PFSK-1 (cell line): ENCODE results near the gene ECSCR.

Source experiments
- FOXP2 ChIP-seq: optimal IDR thresholded peaks from 2 replicates; pipeline ENCODE3; 2011; ENCODE audit warnings: borderline replicate concordance, control low read depth, inconsistent platforms; ENCODE audit not compliant: insufficient read depth; ENCODE audit errors: extremely low read length, extremely low read depth
- POLR2AphosphoS5 ChIP-seq: IDR thresholded peaks from 2 replicates; pipeline ENCODE4 v1.6.1; 2012; ENCODE audit warnings: low read depth, mild to moderate bottlenecking, control low read depth, low read length, moderate library complexity
- SIN3A ChIP-seq: IDR thresholded peaks from 2 replicates; pipeline ENCODE4 v1.6.1; 2012; ENCODE audit warnings: mild to moderate bottlenecking, low read length, moderate library complexity, borderline replicate concordance; ENCODE audit not compliant: insufficient read depth
- TAF1 ChIP-seq: IDR thresholded peaks from 2 replicates; pipeline ENCODE4 v1.6.1; 2012; ENCODE audit warnings: low read length, control low read depth, borderline replicate concordance; ENCODE audit not compliant: insufficient read depth
- TF ChIP-seq, protein P1 (sequence below), 2 experiments: IDR thresholded peaks; 2 replicates each; pipeline versions ENCODE4 v1.6.1 to v1.8.0; 2011 to 2012; ENCODE audit warnings: low read depth in 2 of 2, low read length in 2 of 2, control low read depth in 1 of 2, inconsistent platforms in 1 of 2, mild to moderate bottlenecking in 1 of 2, moderate library complexity in 1 of 2; ENCODE audit not compliant: insufficient read depth in 1 of 2

The ECSCR gene

GRCh38 chr5:139458580-139459407 is 3.7 kb downstream of the ECSCR start:
- TF ChIP-seq FOXP2, result no peak
- no peak for TF ChIP-seq SIN3A
- no peak for TF ChIP-seq TAF1
- no peak for TF ChIP-seq POLR2AphosphoS5
- TF ChIP-seq, protein P1, sequence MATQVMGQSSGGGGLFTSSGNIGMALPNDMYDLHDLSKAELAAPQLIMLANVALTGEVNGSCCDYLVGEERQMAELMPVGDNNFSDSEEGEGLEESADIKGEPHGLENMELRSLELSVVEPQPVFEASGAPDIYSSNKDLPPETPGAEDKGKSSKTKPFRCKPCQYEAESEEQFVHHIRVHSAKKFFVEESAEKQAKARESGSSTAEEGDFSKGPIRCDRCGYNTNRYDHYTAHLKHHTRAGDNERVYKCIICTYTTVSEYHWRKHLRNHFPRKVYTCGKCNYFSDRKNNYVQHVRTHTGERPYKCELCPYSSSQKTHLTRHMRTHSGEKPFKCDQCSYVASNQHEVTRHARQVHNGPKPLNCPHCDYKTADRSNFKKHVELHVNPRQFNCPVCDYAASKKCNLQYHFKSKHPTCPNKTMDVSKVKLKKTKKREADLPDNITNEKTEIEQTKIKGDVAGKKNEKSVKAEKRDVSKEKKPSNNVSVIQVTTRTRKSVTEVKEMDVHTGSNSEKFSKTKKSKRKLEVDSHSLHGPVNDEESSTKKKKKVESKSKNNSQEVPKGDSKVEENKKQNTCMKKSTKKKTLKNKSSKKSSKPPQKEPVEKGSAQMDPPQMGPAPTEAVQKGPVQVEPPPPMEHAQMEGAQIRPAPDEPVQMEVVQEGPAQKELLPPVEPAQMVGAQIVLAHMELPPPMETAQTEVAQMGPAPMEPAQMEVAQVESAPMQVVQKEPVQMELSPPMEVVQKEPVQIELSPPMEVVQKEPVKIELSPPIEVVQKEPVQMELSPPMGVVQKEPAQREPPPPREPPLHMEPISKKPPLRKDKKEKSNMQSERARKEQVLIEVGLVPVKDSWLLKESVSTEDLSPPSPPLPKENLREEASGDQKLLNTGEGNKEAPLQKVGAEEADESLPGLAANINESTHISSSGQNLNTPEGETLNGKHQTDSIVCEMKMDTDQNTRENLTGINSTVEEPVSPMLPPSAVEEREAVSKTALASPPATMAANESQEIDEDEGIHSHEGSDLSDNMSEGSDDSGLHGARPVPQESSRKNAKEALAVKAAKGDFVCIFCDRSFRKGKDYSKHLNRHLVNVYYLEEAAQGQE (IDR thresholded peaks at IDR 0.05; ENCODE audit: insufficient read depth in 1 of 2, low read depth in 2 of 2, low read length in 2 of 2), result no peak

DNA sequence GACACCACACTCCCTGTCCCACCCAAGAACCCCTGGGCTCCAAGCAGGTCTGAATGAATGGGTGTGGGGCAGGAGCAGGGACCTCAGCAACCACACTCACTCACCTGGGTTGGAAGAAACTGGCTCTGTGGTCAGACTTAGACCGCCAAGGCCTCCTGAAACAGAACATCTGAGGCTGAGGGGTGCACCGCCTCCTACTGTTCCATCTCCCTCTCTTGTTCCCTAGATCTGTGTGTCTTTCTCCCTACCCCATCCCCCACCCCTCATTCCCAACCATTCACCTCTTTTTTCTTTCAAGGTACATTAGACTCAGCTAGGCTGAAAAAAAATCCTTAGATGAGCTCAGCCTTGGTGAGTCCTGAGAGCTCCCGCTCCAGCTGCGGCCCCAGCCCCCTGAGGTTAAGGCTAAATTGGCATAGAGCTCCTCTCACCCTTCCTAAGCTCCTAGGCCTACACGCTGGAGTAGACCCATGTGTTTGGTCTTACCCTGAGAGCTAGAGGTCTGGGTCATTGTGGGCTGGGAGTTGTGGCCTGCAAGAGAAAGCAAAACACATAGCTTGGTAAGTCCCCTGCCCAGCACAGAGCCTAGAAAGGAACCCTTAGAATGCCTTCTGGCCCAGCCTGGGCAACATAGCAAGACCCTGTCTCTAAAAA is 4.8 kb downstream of the ECSCR start:
- TF ChIP-seq POLR2AphosphoS5, result no peak
- TF ChIP-seq, protein P1 (IDR thresholded peaks at IDR 0.05; ENCODE audit: insufficient read depth in 1 of 2, low read depth in 2 of 2, low read length in 2 of 2), result no peak

DNA sequence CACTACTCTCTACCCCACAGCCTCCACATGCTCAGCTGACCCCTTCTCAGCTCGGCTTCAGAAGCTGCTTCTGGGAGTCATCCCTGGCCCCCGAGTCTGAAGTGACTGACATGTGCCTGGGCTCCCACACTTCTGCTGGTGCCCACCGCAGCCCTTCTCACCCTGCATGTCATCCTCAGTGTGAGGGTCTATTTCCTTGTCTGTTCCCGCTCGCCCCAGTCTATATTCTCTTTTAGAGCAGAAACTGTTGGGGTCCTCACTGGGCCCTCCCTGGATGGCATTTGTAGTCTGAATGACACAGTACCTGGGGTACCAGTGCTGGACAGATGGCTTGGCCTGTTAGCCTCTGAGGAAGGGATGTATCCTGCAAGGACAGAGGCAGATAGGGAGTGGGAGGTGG is 5.3 kb downstream of the ECSCR start:
- TF ChIP-seq SIN3A (no peak), TAF1 (no peak), FOXP2 (no peak), POLR2AphosphoS5 (no peak)
- TF ChIP-seq, protein P1 (IDR thresholded peaks at IDR 0.05; ENCODE audit: insufficient read depth in 1 of 2, low read depth in 2 of 2, low read length in 2 of 2), result no peak

- TF ChIP-seq, protein P1 (IDR thresholded peaks at IDR 0.05; ENCODE audit: insufficient read depth in 1 of 2, low read depth in 2 of 2, low read length in 2 of 2), result no peak
- TF ChIP-seq TAF1 (no peak), FOXP2 (no peak), SIN3A (no peak), POLR2AphosphoS5 (no peak)
Observed at GRCh38 chr5:139456776-139457175, 5.8 kb downstream of the ECSCR start.
